Right lobe of liver (tissue), 4 donors: ENCODE results near the gene ATG4C.

Experiments used
- POLR2A ChIP-seq: fragments of 450-650 bp; IDR thresholded peaks from one replicate; pipeline ENCODE4 v1.6.1; 2017; ENCODE audit warnings: antibody characterized with exemption, mild to moderate bottlenecking
- TF ChIP-seq, protein P1 (sequence below), 4 donors: fragments of 200-600 bp in 3 of 4; fragments of 450-650 bp in 1 of 4; IDR thresholded peaks; one replicate each; pipeline versions ENCODE4 v1.5.1 to v1.8.0; 2016 to 2022; ENCODE audit warnings: antibody characterized with exemption in 4 of 4, mild to moderate bottlenecking in 2 of 4
- donor health status: DM: no; HTN: no; CAD: no.
- donor health status: DM: no; HTN: no; CAD: no.
- donor health status: DM: no; HTN: yes; CAD: no.

DNA sequence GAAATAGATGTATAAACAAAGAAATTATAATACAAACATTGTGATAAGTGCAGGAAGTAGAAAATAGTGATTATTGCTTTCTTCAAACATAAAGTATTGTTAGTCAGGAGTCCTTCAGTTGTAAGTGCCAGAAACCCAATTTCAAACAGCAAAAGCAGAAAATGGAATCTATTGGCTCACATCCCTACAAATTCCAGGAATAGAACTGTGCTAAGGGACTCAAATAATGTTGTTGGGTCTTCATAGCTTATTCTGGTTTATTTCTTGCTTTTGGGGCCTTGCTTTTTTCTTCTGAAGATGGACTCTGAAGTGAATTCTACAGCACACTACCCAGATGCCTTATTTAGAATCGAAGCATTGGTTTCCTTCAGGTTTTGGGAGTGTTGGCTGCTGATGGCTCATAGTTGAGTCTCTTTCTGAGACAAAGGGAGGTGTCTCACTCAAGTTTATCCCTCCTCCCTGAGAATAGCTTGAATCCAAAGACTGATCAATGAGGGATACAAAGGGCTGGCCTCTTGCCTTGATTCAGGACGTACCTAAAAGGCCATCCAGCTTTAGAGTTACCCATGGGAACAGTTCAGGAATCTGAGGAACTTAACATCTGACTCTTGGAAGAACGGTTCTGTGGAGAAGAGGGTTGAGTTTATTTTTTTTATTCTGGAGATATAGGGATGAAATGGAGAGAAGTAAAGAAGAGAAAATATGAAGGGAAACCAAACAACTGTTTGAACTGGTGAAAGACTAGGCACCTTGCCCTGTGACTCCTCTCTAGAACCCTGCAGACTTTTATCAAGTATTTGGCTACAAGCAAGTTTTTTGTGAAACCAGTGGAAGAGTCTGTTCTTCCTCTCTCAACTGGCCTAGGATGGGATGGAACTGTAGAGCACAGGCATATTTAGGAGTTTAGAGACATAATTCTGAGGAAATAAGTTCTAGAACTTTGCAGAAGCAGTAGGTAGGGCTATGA is 39.0 kb upstream of the ATG4C start:
- TF ChIP-seq, protein P1, sequence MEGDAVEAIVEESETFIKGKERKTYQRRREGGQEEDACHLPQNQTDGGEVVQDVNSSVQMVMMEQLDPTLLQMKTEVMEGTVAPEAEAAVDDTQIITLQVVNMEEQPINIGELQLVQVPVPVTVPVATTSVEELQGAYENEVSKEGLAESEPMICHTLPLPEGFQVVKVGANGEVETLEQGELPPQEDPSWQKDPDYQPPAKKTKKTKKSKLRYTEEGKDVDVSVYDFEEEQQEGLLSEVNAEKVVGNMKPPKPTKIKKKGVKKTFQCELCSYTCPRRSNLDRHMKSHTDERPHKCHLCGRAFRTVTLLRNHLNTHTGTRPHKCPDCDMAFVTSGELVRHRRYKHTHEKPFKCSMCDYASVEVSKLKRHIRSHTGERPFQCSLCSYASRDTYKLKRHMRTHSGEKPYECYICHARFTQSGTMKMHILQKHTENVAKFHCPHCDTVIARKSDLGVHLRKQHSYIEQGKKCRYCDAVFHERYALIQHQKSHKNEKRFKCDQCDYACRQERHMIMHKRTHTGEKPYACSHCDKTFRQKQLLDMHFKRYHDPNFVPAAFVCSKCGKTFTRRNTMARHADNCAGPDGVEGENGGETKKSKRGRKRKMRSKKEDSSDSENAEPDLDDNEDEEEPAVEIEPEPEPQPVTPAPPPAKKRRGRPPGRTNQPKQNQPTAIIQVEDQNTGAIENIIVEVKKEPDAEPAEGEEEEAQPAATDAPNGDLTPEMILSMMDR (IDR thresholded peaks at IDR 0.05) = no peak
- TF ChIP-seq POLR2A = no peak
